NOMO-1 (cell line): ENCODE measurements around the gene TRPT1.
A peak's percentile ranks its signal among the peaks of the same experiment; 100 is the strongest.

Source experiments
- DNase-seq, 2 experiments: peaks; one replicate each; lab custom pipeline; 2025; ENCODE audit not compliant: unreplicated experiment in 2 of 2; lab: John Stamatoyannopoulos, UW

The TRPT1 gene, protein sequence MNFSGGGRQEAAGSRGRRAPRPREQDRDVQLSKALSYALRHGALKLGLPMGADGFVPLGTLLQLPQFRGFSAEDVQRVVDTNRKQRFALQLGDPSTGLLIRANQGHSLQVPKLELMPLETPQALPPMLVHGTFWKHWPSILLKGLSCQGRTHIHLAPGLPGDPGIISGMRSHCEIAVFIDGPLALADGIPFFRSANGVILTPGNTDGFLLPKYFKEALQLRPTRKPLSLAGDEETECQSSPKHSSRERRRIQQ

DNA sequence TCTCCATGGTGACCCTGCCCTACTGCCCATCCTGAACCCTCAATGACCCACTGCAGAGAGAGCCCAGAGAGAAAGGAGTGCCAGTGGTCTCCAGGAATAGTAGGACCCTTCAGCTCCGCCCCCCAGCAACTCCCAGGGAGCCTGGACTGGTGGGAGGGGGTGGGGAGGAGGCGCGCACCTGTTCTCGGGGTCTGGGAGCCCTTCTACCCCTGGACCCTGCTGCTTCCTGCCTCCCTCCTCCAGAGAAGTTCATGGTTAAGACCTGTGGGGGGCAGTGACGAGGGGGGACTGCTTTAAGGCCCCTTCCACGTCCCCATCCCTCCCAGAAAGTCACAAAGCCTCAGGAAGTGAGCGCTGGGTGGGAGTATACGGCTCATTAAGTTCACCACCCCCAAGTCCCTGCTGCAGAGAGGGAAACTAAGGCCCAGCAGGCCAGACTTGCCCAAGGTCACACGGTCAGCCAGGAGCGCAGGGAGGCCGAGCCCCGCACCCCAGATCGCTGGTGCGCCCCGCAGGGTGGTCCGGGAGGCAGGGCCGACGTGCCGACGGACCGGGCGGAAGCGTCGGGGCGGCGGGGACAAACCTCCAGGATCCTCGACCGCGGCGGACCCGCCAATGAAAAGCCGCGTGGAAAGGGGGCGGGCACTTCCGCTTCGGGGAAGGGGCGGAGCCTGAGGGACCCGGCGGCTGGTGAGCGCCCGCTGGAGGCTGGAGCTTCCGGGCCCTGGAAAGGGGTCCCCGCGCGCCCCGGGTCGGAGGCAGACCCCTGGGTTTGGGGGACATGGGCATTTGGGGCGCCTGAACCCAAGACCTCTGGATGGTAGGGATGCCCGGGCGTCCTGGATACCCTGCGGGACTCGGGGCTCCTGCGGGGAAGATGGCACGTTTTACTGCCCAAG, at the start of gene TRPT1, which contains the start of gene NUDT22:
Gene TRPT1 (minus strand): TSS at position 579 of the 899 bp plus-strand sequence. CDS start 326 bp downstream, at position 253.
Gene NUDT22 (plus strand): TSS at position 667 of the 899 bp plus-strand sequence. CDS start 379 bp downstream, outside the sequence.
- DNase-seq: peak; percentile 84 to 90

DNA sequence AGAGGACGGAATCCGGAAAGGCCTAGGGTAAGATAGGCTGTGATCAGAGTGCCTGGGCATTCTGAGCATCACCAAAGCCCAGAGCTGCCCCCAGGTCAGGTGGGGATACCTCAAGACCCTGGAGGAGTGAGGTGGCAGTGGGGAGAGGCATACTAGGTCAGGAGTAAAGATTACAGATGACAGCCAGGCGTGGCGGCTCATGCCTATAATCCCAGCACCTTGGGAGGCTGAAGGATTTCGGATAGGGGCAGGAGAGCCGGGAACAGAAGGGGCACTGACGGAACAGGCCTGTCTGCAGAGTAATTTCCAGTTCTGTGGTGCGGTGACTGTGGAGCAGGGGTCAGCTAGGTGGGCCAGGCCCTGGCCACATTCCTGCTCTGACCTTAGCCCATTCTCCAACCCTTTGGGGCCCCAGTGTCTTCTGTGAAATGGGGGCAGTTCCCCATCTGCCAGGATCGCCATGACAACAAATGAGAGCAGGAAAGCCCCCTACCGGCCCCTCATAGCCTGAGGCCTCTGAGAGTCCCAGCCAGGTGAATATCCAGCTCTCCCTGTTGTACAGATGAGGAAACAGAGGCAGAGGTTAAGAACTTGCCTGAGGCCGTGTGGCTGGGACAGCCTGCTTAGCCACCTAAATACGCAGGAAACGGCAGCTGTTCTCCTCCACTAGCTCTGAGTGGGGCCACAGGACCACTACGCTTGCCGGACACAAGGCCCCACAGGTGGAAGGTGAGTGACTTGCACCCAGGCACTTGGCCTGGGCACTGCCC, 49.2 kb upstream of the TRPT1 start:
- DNase-seq: no peak

DNA sequence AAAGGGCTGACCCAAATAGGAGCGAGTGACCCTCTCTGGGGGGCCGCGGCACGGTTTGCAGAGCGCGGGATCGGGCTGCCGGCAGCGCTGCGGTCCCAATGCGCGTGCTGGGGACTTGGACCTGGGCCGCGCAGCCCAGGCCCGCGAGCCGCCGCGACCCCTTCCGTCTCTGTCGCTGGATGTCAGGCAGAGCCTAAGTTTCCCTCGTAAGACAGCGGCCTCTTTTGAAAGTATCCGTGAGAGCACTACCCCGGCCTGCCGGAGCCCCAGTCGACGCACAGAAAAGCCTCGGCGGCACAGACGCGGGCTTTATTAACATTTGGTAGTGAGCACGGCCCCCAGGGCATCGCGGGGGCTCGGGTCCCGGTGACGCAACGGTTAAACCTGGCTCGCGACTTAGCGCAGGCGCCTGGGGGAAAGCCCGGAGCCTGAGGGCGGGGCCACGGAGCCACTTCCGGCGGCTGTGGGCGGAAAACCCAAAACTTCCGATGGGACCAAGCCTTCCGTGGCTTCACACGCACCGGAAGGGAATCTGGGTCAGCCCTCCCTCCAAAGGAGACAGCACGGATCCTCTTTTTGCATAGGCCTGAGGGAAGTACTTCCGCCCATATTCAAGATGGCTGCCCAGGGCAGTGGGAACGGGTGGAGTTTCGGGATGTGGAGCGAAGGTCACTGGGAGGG, 43.7 kb upstream of the TRPT1 start:
- peak; percentile 98 to 99 for DNase-seq

DNA sequence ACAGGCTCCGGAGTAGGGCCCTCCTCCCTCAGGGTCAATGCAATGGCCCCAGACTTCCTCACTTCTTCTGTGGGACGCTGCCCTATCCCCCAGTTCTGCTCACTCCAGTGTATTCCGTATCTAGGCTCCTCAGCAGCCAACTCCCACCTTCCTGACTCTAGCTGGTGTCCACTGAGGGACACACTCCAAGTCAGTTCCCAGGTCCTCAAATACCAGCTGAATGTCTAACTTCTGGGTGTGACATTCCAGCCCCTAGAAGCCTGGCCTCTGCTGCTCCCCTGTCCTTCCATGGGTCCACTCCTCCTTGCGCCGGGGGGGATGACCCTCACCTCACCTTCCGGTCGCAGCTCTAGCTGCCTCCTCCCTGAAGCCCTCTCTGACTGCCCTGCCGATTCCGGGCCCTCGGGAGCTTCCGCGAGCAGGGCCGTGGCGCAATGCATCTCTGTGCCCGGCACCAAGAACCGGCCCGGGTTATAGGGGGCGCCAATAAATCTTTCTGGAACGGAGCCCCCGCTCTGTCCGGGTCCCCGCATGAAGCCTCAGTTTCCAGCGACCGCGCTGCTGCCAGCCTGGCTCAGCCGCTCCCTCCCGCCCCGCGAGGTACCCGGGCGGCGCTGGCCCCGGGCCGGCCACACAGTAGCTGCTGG, 43.0 kb upstream of the TRPT1 start:
- peak; percentile 37 to 59 for DNase-seq

GRCh38 chr11:64268025-64268892, 42.3 kb upstream of the TRPT1 start:
- peak in 1 of 2 experiments; percentile 35 for DNase-seq

DNA sequence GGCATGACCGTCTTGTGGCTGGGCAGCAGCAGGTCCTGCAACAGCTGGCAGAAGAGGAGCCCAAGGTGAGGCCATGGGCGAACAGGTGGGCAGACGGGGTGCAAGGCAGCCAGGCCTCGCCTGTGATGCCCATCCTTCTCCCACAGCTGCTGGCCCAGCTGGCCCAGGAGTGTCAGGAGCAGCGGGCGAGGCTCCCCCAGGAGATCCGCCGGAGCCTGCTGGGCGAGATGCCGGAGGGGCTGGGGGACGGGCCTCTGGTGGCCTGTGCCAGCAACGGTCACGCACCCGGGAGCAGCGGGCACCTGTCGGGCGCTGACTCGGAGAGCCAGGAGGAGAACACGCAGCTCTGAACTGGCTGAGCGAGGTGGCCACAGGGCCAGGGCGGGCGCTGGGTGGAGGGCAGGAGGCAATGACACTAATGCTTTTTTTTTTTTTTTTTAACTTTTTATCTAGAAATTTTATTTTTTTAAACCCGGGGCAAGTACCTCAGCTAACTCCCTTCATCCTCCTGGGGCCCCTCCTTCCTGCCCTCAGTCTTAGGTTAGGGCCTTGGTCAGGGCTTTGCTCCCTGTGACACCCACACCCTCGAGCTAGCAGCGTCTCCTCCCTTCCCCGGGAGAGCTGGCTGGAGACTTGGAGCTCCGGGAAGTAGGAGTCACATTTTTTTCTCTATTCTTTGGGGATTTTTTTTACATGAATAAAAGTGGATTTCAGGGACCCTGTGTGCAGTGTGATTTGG, 41.4 kb upstream of the TRPT1 start:
- DNase-seq: no peak

GRCh38 chr11:64266339-64266738, 40.4 kb upstream of the TRPT1 start:
- no peak for DNase-seq

DNA sequence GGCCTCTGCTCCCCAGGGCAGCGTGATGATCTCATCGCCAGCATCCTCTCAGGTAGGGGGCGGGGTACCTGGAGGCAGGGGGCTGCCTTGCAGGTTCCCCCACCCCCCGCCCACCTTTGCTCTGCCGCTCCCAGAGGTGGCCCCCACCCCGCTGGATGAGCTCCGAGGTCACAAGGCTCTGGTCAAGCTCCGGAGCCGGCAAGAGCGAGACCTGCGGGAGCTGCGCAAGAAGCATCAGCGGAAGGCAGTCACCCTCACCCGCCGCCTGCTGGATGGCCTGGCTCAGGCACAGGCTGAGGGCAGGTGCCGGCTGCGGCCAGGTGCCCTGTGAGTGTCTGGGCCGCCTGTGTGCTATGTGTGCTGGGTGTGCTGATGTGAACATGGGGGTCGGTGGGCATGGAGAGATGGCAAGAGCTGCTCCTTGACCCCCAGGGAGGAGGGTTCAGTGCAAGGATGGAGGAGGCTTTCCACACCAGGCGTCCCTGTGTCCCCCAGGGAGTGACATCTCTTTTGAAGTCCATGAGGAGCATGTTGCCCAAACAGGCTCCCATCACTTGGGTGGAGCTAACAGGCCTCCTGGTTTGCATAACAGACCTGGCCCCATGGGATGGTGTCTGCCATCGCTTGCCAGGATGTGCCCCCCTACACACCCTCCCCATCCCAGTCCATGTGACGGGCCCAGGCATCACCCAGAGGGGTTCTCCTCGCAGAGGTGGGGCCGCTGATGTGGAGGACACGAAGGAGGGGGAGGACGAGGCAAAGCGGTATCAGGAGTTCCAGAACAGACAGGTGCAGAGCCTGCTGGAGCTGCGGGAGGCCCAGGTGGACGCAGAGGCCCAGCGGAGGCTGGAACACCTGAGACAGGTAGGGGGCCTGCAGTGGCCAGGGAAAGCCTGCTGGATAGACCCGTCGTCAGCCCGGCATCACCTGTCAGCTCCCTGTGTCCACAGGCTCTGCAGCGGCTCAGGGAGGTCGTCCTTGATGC, 39.5 kb upstream of the TRPT1 start:
- DNase-seq: no peak

- DNase-seq: no peak
Observed at GRCh38 chr11:64264371-64264852, 38.4 kb upstream of the TRPT1 start.

DNA sequence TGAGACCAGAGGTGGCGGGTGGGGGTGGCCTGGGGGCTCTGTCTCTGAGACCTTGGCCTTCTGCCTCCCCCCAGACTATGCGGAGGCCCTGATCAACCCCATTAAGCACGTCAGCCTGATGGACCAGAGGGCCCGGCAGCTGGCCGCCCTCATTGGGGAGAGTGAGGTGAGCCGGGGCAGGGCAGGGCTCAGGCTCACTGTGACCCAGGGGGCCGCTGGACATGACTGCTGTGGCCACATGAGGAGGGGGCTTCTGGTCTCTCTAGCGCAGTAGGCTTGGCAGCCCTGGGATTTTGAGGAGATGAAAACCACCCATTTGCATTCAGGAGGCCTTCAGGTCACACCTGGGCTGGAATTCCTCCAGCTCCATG, 37.9 kb upstream of the TRPT1 start:
- DNase-seq: no peak

DNA sequence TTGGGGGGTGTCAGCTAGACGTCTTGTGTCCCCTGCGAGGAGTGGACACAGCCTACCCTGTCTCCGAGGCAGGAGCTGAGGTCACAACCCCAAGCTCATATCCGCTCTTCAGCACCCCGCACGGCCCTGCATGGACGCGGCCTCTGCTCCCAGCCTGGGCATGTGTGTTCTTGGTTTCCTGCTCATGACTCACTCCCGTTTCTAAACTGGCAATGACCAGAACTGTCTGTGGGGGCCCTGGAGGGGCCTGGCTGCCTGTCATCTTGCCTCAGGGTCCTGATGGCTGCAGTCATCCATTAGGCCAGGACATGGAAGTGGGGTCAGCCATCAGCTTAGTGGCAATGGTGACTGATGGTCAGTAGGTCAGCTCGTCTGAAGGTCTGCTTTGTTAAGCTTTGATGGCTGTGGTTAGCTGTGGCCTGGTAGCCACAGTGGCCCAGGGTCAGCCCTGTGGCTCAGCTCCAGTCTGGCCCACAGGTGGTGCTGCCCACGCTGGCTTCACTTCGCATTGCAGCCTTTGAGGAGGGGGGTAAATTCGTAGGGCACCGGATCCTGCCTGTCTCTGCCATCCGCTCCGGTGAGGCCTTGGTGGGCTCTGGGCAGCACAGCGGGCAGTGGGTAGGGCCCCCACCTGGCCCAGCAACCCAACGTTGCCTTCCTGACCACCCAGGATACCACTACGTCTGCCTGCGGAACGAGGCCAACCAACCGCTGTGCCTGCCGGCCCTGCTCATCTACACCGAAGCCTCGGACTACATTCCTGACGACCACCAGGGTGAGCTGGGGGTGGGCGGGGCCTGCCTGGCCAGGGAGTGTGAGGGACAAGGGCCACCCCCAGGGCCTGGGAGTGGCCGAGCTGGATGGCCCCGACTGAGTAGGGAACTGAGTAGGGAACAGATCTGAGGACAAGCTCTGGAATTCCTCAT, 37.3 kb upstream of the TRPT1 start:
- DNase-seq: no peak

- no peak for DNase-seq
Observed at GRCh38 chr11:64262271-64263002, 36.5 kb upstream of the TRPT1 start.

- DNase-seq: no peak
Observed at GRCh38 chr11:64261556-64262080, 35.6 kb upstream of the TRPT1 start.

DNA sequence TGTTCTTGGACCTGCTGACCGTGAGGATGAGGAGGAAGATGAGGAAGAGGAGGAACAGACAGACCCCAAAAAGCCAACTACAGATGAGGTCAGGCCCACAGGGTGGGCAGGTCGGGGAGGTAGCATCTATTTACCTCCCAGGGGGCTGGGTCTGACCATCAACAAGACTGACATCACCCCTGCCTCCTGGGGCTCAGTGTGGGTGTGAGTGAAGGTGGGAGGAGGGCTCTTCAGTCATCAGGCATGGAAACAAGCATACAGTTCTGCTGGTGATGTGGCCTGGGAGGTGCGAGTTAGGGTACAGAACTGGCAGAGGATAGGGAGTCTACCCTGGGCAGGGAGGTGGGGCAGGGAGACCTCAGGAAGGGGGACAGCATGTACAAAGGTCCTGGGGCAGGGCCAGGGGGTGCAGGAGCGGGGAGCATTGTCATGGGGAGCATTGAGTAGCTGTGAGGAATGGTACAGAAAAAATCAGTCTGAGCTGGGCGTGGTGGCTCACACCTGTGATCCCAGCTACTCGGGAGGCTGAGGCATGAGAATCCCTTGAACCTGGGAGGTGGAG, 34.2 kb upstream of the TRPT1 start:
- DNase-seq: no peak

- no peak for DNase-seq
Observed at GRCh38 chr11:64259533-64260067, 33.6 kb upstream of the TRPT1 start.
